ENCODE measurements around the gene PKP1.
A peak's percentile ranks its signal among the peaks of the same experiment; 100 is the strongest.
"Not testable (repeated sequence)": the region's sequence is repeated elsewhere in the genome, so short reads cannot be mapped to it uniquely, and the experiment has no call there.

PKP1 gene

GRCh38 chr1:201282931-201283829, at the start of gene PKP1:
Gene PKP1, plus strand, starts transcription at chr1:201283506. Its CDS starts 197 bp downstream, at chr1:201283703.
- DNase-seq (ENCODE audit: low spot score), result no peak

GRCh38 chr1:201239646-201240045, 43.7 kb upstream of the PKP1 start:
- DNase-seq (ENCODE audit: low spot score), result not testable (repeated sequence)

- no peak for DNase-seq (ENCODE audit: low spot score)
Observed at GRCh38 chr1:201240171-201240570, 43.1 kb upstream of the PKP1 start.

GRCh38 chr1:201241736-201242135, 41.6 kb upstream of the PKP1 start:
- DNase-seq (ENCODE audit: low spot score), result no peak

GRCh38 chr1:201245082-201245481, 38.2 kb upstream of the PKP1 start:
- no peak for DNase-seq (ENCODE audit: low spot score)

- no peak for DNase-seq (ENCODE audit: low spot score)
Observed at GRCh38 chr1:201248721-201249559, 34.4 kb upstream of the PKP1 start.

GRCh38 chr1:201250326-201251011, 32.8 kb upstream of the PKP1 start:
- DNase-seq (ENCODE audit: low spot score), result no peak

GRCh38 chr1:201251411-201251810, 31.9 kb upstream of the PKP1 start:
- no peak for DNase-seq (ENCODE audit: low spot score)

- no peak for DNase-seq (ENCODE audit: low spot score)
Observed at GRCh38 chr1:201251851-201252430, 31.4 kb upstream of the PKP1 start.

GRCh38 chr1:201252944-201253371, 30.3 kb upstream of the PKP1 start:
- DNase-seq (ENCODE audit: low spot score), result no peak

GRCh38 chr1:201253411-201253810, 29.9 kb upstream of the PKP1 start:
- DNase-seq (ENCODE audit: low spot score), result no peak

GRCh38 chr1:201253906-201254624, 29.2 kb upstream of the PKP1 start:
- no peak for DNase-seq (ENCODE audit: low spot score)

- peak; percentile 65 for DNase-seq (ENCODE audit: low spot score)
Observed at GRCh38 chr1:201254625-201255478, 28.5 kb upstream of the PKP1 start.

- DNase-seq (ENCODE audit: low spot score), result no peak
Observed at GRCh38 chr1:201255479-201256362, 27.6 kb upstream of the PKP1 start.

- not testable (repeated sequence) for DNase-seq (ENCODE audit: low spot score)
Observed at GRCh38 chr1:201258132-201258531, 25.2 kb upstream of the PKP1 start.

GRCh38 chr1:201258763-201259230, 24.5 kb upstream of the PKP1 start:
- no peak for DNase-seq (ENCODE audit: low spot score)

GRCh38 chr1:201259476-201260235, 23.6 kb upstream of the PKP1 start:
- no peak for DNase-seq (ENCODE audit: low spot score)

GRCh38 chr1:201260236-201260590, 23.1 kb upstream of the PKP1 start:
- no peak for DNase-seq (ENCODE audit: low spot score)
